K562 (cell line): Measurements from ENCODE around the gene PTH1R. TPM values are rescaled to one million over a fixed set of nuclear protein-coding genes. Genes with fewer than 3 reads are reported as not detected.

ENCODE experiments used
- ARNT ChIP-seq, 2 experiments: fragments of 450-650 bp; IDR thresholded peaks; 2 replicates each; pipeline ENCODE4 v1.6.1; 2016; ENCODE audit warnings: mild to moderate bottlenecking in 1 of 2
- BMI1 ChIP-seq: fragments of 150-350 bp; IDR thresholded peaks from 2 replicates; pipeline ENCODE4 v1.6.1; 2014; ENCODE audit warnings: low read length
- CBX2 ChIP-seq: fragments of 200-600 bp; sonication (generic); IDR thresholded peaks from one replicate; pipeline ENCODE4 v1.6.1; 2012; ENCODE audit warnings: mild to moderate bottlenecking, low read length, inconsistent platforms; ENCODE audit not compliant: insufficient read depth, poor library complexity, severe bottlenecking
- LEF1 ChIP-seq: fragments of 450-650 bp; IDR thresholded peaks from 2 replicates; pipeline ENCODE4 v1.6.1; 2016; ENCODE audit warnings: mild to moderate bottlenecking
- TAL1 ChIP-seq: fragments of 450-650 bp; IDR thresholded peaks from 2 replicates; pipeline ENCODE4 v1.6.1; 2016; ENCODE audit warnings: mild to moderate bottlenecking
- TGIF2 ChIP-seq: sonication (generic); formaldehyde crosslinking; IDR thresholded peaks from 2 replicates; pipeline ENCODE4 v1.8.1; 2022; ENCODE audit warnings: mild to moderate bottlenecking, missing genetic modification reagents, moderate library complexity
- TRIM24 ChIP-seq, 2 experiments: fragments of 450-650 bp; IDR thresholded peaks; 2 replicates each; pipeline ENCODE4 v1.6.1; 2016
- ZNF175 ChIP-seq: fragments of 200-800 bp; sonication (Bioruptor generic); IDR thresholded peaks from 2 replicates; pipeline ENCODE4 v1.6.1; 2016; ENCODE audit warnings: low read depth, mild to moderate bottlenecking, missing genetic modification characterization, missing compliant biosample characterization
- polyA plus RNA-seq, 8 experiments: library from polyadenylated mRNA; depleted of rRNA in 4 of 8; stranded (reverse) in 5 of 8; unstranded in 3 of 8; fragments of >200 nt; fragmentation: Nextera tagmentation in 2 of 8; fragmentation: Illumina TruSeq in 1 of 8; extraction: Ambion mirVana in 2 of 8; extraction: Trizol in 1 of 8; gene quantifications; 2 replicates each; pipeline versions ENCODE4 v1.2.1 to v1.2.3, GENCODE V29; 2011 to 2014; ENCODE audit warnings: inconsistent platforms in 1 of 8, missing spikeins in 1 of 8
- total RNA-seq, 7 experiments: library from RNA; depleted of rRNA in 6 of 7; stranded (reverse); fragments of >200 nt in 6 of 7; fragmentation: Illumina TruSeq in 2 of 7; extraction: Trizol in 2 of 7; gene quantifications; 2 replicates each; pipeline versions ENCODE4 v1.2.1 to v1.2.3, GENCODE V29; 2011 to 2021; ENCODE audit warnings: low replicate concordance in 1 of 7
- TF ChIP-seq, protein P1 (sequence below), 2 experiments: fragments of 450-650 bp; formaldehyde crosslinking in 1 of 2; IDR thresholded peaks; 2 replicates each; pipeline versions ENCODE4 v1.4.0 to v1.6.1; 2014 to 2020; ENCODE audit warnings: mild to moderate bottlenecking in 2 of 2, borderline replicate concordance in 1 of 2, low read depth in 1 of 2
- TF ChIP-seq, protein P2 (sequence below): sonication (generic); formaldehyde crosslinking; IDR thresholded peaks from 2 replicates; pipeline ENCODE4 v1.8.0; 2022; ENCODE audit warnings: missing genetic modification reagents, mild to moderate bottlenecking, moderate library complexity, borderline replicate concordance
- TF ChIP-seq, protein P3 (sequence below): fragments of 450-650 bp; formaldehyde crosslinking; IDR thresholded peaks from 2 replicates; pipeline ENCODE4 v1.4.0; 2020; ENCODE audit warnings: mild to moderate bottlenecking, mixed read lengths
- TF ChIP-seq, protein P4 (sequence below): fragments of 200-800 bp; sonication (Bioruptor generic); IDR thresholded peaks from 2 replicates; pipeline ENCODE4 v1.6.1; 2017; ENCODE audit warnings: missing genetic modification characterization, missing compliant biosample characterization
- TF ChIP-seq, protein P5 (sequence below): fragments of 450-650 bp; IDR thresholded peaks from 2 replicates; pipeline ENCODE4 v1.6.1; 2016

Gene PTH1R
- total and polyA plus RNA-seq, 9 of the 15 experiments (the other 6 are each of a cell fraction or from before 2014, with no cell fraction given): not detected

DNA sequence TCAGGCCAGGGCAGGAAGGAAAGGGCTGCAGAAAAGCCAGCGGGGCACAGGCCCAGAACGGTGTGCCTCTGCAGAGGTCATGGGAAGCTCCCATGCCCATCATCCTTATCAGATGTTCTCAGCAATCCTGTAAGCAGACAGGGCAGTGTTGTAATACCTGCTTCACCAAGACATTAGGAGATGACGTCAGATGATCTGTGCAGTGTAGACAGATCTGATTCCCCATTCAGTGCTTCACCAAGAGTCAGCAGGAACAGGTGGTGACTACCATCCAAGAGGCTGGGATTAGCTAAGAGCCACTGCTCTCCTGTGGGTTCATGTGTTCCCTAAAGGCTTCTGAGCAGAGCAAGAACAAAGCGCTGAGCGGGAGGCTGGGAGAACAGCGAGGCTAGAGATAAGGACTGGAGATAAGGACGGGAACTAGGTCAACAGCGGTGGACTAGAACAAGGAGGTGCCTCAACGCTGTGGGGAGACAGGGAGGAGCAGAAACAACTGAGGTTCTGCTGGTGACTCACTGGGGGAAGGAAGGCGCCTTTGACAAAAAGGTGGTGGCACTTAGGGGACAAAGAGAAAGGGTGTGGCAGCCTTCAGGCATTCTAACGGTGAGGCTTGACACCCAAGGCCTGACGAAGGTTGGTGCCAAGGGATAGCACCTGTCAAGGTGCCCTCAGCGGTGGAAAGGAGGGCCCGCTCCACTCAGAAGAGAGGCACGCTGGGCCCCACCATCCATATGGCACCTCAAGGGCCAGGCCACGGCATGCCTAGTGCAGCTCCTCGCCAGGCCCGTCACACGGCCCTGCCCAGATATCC lies 70.7 kb downstream of the PTH1R start (continued):
- TF ChIP-seq, protein P1, sequence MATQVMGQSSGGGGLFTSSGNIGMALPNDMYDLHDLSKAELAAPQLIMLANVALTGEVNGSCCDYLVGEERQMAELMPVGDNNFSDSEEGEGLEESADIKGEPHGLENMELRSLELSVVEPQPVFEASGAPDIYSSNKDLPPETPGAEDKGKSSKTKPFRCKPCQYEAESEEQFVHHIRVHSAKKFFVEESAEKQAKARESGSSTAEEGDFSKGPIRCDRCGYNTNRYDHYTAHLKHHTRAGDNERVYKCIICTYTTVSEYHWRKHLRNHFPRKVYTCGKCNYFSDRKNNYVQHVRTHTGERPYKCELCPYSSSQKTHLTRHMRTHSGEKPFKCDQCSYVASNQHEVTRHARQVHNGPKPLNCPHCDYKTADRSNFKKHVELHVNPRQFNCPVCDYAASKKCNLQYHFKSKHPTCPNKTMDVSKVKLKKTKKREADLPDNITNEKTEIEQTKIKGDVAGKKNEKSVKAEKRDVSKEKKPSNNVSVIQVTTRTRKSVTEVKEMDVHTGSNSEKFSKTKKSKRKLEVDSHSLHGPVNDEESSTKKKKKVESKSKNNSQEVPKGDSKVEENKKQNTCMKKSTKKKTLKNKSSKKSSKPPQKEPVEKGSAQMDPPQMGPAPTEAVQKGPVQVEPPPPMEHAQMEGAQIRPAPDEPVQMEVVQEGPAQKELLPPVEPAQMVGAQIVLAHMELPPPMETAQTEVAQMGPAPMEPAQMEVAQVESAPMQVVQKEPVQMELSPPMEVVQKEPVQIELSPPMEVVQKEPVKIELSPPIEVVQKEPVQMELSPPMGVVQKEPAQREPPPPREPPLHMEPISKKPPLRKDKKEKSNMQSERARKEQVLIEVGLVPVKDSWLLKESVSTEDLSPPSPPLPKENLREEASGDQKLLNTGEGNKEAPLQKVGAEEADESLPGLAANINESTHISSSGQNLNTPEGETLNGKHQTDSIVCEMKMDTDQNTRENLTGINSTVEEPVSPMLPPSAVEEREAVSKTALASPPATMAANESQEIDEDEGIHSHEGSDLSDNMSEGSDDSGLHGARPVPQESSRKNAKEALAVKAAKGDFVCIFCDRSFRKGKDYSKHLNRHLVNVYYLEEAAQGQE (IDR thresholded peaks at IDR 0.05; ENCODE audit: borderline replicate concordance): no peak; the same call in 1 of the 2 replicates
- TF ChIP-seq, protein P1 (CRISPR knock-in tag; IDR thresholded peaks at IDR 0.05; ENCODE audit: low read depth): 0 out of 2 replicates have a peak, but pooled peaks have one; percentile 3
- TF ChIP-seq LEF1 (peak; percentile 86), BMI1 (no peak), ZNF175 (CRISPR knock-in tag) (peak; percentile 64), ARNT (IDR thresholded peaks at IDR 0.05) (peak in 1 of 2 experiments; percentile 76; a peak in 2 of 4 replicates), TGIF2 (CRISPR knock-in tag) (no peak), TAL1 (0 out of 2 replicates have a peak, but pooled peaks have one; percentile 9), CBX2 (no peak), TRIM24 (IDR thresholded peaks at IDR 0.05) (peak in 1 of 2 experiments; percentile 53; a peak in 1 of 4 replicates)
- TF ChIP-seq, protein P2, sequence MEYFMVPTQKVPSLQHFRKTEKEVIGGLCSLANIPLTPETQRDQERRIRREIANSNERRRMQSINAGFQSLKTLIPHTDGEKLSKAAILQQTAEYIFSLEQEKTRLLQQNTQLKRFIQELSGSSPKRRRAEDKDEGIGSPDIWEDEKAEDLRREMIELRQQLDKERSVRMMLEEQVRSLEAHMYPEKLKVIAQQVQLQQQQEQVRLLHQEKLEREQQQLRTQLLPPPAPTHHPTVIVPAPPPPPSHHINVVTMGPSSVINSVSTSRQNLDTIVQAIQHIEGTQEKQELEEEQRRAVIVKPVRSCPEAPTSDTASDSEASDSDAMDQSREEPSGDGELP: peak; percentile 84
- TF ChIP-seq, protein P3, sequence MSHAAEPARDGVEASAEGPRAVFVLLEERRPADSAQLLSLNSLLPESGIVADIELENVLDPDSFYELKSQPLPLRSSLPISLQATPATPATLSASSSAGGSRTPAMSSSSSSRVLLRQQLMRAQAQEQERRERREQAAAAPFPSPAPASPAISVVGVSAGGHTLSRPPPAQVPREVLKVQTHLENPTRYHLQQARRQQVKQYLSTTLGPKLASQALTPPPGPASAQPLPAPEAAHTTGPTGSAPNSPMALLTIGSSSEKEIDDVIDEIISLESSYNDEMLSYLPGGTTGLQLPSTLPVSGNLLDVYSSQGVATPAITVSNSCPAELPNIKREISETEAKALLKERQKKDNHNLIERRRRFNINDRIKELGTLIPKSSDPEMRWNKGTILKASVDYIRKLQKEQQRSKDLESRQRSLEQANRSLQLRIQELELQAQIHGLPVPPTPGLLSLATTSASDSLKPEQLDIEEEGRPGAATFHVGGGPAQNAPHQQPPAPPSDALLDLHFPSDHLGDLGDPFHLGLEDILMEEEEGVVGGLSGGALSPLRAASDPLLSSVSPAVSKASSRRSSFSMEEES: no peak
- TF ChIP-seq, protein P4, sequence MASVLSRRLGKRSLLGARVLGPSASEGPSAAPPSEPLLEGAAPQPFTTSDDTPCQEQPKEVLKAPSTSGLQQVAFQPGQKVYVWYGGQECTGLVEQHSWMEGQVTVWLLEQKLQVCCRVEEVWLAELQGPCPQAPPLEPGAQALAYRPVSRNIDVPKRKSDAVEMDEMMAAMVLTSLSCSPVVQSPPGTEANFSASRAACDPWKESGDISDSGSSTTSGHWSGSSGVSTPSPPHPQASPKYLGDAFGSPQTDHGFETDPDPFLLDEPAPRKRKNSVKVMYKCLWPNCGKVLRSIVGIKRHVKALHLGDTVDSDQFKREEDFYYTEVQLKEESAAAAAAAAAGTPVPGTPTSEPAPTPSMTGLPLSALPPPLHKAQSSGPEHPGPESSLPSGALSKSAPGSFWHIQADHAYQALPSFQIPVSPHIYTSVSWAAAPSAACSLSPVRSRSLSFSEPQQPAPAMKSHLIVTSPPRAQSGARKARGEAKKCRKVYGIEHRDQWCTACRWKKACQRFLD (CRISPR knock-in tag): 0 out of 2 replicates have a peak, but pooled peaks have one; percentile 13
- TF ChIP-seq, protein P5, sequence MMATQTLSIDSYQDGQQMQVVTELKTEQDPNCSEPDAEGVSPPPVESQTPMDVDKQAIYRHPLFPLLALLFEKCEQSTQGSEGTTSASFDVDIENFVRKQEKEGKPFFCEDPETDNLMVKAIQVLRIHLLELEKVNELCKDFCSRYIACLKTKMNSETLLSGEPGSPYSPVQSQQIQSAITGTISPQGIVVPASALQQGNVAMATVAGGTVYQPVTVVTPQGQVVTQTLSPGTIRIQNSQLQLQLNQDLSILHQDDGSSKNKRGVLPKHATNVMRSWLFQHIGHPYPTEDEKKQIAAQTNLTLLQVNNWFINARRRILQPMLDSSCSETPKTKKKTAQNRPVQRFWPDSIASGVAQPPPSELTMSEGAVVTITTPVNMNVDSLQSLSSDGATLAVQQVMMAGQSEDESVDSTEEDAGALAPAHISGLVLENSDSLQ: peak; percentile 89
